Hematopoietic multipotent progenitor cell treated with erythropoietin and hydrocortisone succinate and interleukin-3 and kit ligand, for 8 days (in vitro differentiated cells): ENCODE measurements around the gene TXNDC5.
"Not testable (repeated sequence)": the region's sequence is repeated elsewhere in the genome, so short reads cannot be mapped to it uniquely, and the experiment has no call there.

Experiments
- DNase-seq: peaks from one replicate; pipeline ENCODE4 v3.0.0-alpha.2; 2015

The TXNDC5 gene

DNA sequence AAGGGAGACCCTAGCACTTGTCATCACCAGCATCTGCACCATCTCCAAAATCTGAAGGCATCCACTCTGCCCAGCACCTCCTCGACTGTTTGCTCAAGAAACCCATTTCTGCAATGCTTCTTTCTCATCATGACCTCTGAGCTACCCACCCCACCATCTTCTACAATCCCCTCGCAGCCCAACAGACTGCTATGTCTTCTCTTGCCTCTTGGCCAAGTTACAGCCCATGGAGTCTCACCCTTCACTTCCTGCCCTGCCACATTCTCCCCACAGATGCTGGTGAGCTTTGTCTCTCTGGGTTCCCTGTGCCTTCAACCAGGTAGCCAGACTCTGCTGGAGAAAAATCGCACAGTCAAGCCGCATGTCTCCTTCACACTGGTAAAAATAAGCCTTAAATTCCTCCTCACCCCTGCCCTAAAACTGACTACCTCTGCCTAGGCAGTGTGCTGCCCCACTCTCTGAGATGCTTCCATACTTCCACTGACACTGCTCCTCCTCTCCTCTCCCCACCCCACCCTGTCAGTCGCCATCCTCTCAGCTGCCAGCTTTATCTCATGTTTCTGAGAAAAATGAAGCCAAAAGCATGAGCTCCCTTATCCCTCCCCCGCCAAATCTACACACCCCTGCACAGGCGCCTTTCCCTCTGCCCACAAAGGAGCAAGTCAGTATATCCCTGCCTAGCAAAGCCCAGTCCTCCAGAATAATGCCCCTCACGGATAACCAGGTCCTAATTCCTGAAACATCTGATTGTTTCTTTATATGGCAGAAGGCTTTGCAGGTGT is 2.3 kb upstream of the TXNDC5 start:
- peak; percentile 90 for DNase-seq

DNA sequence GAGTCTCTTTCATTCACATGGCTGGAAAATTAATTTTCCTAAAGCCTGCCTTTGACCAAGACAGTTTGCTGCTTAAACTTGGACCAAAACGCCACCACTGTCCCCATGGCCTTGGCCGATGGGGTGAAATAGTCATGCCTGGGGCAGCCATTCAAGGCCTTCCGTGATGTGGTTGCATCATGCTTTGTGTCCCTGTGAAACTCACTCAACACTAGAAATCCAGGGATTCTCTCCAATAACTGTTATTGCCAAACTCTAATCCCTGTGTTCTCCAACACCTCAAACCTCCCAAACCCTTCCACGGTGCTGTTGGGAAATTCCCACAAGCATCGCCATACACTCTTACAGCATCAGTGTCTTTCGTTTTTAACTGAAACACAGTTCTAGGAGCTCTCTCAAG is 1.4 kb upstream of the TXNDC5 start:
- DNase-seq = no peak

DNA sequence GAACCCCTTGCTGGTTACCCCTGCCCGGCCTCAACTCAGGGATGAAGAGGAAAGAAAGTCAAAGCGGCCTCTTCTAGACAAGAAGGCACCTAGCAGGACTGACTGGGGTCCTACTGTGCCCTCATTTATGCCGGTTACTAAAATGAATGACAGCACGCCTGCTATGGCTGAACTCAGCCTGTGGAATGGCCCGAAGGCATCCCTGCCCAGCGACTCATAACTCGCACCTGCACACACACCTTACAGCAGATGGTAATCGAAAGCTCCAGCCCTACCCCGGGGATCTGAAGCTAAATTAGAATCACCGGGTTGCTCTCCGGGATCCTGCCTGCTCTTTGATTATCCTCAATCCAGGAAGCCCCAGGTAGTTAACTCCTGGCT is 747 bp upstream of the TXNDC5 start:
- DNase-seq = no peak

- no peak for DNase-seq
Measured at GRCh38 chr6:7910298-7910653, 312 bp downstream of the TXNDC5 start.

GRCh38 chr6:7909323-7910276 is 988 bp downstream of the TXNDC5 start:
- peak; percentile 58 for DNase-seq

DNA sequence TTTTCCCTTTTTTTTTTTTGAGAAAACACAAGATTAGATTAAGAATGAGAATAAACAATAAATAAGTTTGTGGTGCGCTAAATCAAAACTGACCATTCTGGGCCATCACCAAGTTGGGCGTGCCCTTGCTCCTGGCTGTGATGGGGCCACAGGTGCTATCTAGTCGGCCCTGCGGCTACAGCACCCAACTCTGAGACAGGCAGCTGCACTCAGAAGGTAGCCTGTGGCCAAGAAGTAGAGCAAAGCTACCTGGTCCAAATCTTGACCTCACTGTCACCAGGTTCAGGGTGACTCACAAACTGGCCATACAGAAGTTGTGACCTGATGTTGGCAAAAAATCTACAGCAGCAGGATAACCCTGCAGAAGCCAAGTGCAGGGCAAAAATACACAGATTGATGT is 3.4 kb downstream of the TXNDC5 start:
- DNase-seq = no peak

- no peak for DNase-seq
Measured at GRCh38 chr6:7906741-7907140, 3.8 kb downstream of the TXNDC5 start.

- no peak for DNase-seq
Measured at GRCh38 chr6:7905416-7905815, 5.2 kb downstream of the TXNDC5 start.

GRCh38 chr6:7904654-7905319 is 5.8 kb downstream of the TXNDC5 start:
- DNase-seq = no peak

DNA sequence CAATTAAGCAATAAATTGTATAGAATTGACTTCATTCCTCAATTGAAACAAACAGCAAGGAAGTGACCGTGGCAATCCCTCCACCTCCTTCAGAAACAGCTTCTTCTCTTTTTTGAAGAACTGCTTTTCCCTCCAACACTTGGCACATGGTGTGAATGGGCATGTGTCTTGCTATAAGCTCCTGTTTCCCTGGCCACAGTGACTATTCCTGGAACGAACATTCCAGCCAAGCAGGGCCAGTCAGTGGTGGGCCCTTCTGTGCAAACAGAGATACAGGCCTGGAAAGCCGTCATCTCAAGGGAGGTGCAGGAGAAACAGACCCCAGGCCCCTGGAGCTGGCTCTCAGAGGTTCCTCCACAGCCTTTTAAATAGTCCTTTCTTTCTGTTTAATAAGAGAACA is 6.9 kb downstream of the TXNDC5 start:
- DNase-seq = no peak

DNA sequence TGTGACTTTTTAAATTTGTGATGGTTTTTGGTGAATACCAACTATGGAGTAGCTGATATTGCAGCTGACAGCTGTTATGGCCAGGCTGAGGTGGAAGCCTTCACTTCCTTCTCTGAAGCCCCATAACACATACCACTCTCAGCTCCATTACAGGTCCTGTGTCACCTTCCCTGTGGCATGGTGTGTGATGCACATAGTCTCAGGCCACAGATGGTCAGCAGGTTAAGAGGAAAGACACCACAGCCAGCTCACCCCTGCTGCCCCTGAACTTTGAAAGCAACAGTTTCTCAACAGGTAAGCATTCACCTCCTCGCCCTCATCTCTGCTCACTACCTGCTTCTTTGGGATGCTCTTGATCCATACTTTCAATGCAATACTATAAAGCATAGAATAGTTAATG is 7.7 kb downstream of the TXNDC5 start:
- no peak for DNase-seq

- no peak for DNase-seq
Measured at GRCh38 chr6:7902221-7902620, 8.4 kb downstream of the TXNDC5 start.

- DNase-seq = no peak
Measured at GRCh38 chr6:7901780-7902179, 8.8 kb downstream of the TXNDC5 start.

DNA sequence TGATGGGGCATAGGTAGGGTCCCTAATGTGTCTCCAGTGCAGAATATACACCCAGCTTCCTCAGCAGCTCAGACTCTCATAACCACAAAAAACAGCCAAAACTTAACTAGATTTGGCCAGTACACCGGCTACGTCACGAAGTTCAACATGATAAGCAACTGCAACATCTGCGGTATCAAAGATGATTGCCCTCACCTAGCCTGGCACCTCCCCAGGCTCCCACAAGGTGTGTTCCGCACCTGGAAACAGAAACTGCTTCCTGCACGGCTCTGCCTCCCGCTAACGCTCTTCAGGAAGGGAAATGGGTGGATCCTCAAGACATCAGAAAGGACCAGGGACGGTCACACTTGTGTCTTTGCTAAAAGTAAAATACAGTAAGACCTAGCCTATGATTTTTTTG is 9.5 kb downstream of the TXNDC5 start:
- peak; percentile 21 for DNase-seq

GRCh38 chr6:7900621-7901020 is 10.0 kb downstream of the TXNDC5 start:
- DNase-seq = no peak

GRCh38 chr6:7899889-7900213 is 10.7 kb downstream of the TXNDC5 start:
- DNase-seq = no peak

DNA sequence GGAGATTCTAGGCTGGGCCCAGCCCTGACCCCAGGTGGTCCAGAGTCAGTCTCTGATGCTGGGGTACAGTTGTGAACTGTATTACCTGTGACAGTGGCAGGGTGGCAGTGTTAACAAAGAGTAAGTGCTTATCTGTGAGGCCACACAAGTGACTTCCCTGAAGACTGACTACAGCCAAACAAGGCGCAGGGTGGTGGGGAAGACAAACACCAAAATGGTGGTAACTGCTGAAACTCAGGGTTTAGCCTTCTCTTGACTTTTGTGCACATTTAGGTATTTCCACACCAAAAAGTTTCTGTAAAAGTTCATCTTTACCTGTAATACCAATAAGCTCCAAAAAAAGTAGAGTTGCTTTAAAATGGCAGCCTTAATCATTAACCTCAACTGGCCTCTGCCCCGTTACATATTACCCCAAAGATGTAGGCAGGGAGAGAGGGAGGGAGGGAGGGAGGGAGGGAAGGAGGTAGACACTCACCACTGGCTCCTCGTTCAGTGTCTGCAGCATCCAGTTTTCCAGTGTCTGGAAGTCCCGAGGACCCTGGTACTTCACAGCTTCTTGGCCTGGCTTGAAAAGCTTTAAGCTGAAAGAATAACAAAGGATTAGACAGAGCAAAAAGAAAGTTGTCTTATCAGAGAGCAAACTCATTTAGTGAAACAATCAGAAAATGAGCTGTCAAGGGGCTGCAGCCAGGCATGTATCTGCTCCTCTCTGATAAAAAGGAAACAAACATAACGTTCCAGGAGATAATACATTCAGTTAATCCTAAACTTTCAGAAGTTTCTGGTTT is 11.3 kb downstream of the TXNDC5 start:
- peak; percentile 95 for DNase-seq

GRCh38 chr6:7898193-7898586 is 12.4 kb downstream of the TXNDC5 start:
- not testable (repeated sequence) for DNase-seq

- no peak for DNase-seq
Measured at GRCh38 chr6:7897461-7898192, 13.0 kb downstream of the TXNDC5 start.

DNA sequence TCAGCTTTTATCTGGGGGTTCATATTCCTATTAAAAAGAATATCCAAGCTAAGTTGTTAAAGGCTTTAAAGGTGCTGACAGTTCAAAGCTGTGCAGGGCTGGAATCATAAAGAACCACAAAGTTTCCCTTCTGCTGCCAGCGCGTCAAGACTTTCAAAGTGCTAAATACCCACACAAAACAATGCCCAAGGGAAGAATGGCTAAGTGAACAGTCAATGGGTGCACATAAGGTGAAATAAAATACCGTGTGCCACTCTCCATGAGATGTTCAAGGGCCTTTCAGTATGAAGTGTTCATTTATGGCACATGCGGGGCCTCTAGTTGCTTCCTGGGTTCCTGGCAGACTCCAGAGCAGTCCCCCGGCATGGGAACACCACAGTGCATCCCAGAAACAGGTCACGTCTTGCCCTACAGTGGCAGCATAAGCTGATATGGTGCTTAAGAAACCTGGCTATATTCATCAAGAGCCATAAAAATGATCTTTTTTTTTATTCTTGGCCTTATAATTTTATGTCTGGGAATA is 14.1 kb downstream of the TXNDC5 start:
- no peak for DNase-seq

DNA sequence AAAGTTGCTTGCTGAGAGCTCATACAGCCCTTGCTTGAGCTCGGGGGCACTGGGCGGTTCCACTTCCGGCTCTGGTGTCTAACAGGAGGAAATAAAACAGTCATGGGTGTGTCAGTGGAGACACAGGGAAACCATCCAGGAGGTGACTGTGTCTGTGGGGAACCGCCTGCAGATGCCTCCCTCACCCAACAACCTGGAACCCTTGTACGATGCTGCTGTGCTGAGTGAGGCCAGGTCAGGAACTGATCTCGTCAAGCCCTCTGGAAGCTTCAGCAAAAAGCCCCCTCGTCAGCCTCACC is 15.5 kb downstream of the TXNDC5 start:
- peak; percentile 62 for DNase-seq
